ENCODE data around the gene HIVEP3.

DNA sequence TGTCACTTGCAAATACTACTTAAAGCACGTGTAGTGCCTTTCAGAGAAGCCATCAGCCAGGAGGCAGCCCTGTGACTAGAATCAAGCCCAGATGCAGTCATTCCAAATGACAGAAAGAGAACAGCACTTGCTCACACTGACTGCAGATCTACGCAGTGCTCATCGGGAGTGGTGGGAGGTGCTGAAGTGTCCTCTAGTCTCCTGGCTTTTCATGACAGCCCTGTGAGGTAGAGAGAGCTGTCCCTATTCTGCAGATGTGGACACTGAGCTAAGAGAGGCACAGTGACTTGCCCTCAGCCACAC, 371.9 kb downstream of the HIVEP3 start:
- TF ChIP-seq, protein P1, sequence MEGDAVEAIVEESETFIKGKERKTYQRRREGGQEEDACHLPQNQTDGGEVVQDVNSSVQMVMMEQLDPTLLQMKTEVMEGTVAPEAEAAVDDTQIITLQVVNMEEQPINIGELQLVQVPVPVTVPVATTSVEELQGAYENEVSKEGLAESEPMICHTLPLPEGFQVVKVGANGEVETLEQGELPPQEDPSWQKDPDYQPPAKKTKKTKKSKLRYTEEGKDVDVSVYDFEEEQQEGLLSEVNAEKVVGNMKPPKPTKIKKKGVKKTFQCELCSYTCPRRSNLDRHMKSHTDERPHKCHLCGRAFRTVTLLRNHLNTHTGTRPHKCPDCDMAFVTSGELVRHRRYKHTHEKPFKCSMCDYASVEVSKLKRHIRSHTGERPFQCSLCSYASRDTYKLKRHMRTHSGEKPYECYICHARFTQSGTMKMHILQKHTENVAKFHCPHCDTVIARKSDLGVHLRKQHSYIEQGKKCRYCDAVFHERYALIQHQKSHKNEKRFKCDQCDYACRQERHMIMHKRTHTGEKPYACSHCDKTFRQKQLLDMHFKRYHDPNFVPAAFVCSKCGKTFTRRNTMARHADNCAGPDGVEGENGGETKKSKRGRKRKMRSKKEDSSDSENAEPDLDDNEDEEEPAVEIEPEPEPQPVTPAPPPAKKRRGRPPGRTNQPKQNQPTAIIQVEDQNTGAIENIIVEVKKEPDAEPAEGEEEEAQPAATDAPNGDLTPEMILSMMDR (conservative IDR thresholded peaks at IDR 0.05; ENCODE audit: low read depth, low read length) = no peak
- no peak for TF ChIP-seq EZH2 (IDR thresholded peaks at IDR 0.05; ENCODE audit: borderline replicate concordance, low read depth, low read length, poor library complexity, severe bottlenecking)
